Activated T-helper 2 cell treated with anti-CD3 and anti-CD28 coated beads, Interferon-gamma antibody, Interleukin-2, Interleukin-4, amounts not matched to agents 10 μg/mL and 5 μg/mL and 100 μg/mL, durations not matched to agents 14 hours and 24 hours and 36 hours (primary cell): ENCODE measurements around the gene WDR70. TPM values are rescaled to one million over a fixed set of nuclear protein-coding genes. Genes with fewer than 3 reads are reported as not detected.

Source experiments
- DNase-seq: peaks from one replicate; pipeline ENCODE4 v3.0.0; 2021; ENCODE audit warnings: low spot score
- H3K27ac Mint-ChIP-seq: one replicate; pipeline ENCODE4 v1.8.0; 2021; ENCODE audit warnings: mixed read lengths
- H3K27me3 Mint-ChIP-seq: one replicate; pipeline ENCODE4 v1.8.0; 2021; ENCODE audit warnings: low read depth, mixed read lengths
- H3K36me3 Mint-ChIP-seq: one replicate; pipeline ENCODE4 v1.8.0; 2021; ENCODE audit warnings: low read depth, mixed read lengths
- H3K4me1 Mint-ChIP-seq: one replicate; pipeline ENCODE4 v1.8.0; 2021; ENCODE audit warnings: low read depth, mixed read lengths
- H3K4me3 Mint-ChIP-seq: one replicate; pipeline ENCODE4 v1.8.0; 2021; ENCODE audit warnings: low read depth, mild to moderate bottlenecking, moderate library complexity, mixed read lengths
- H3K9me3 Mint-ChIP-seq: one replicate; pipeline ENCODE4 v1.8.0; 2021; ENCODE audit warnings: mixed read lengths
- intact Hi-C: fragments of 100-400 bp; cut with micrococcal nuclease; formaldehyde crosslinking; loops from one replicate; pipeline ENCODE4 v1.15.1; 2023
- total RNA-seq: library from RNA; stranded (reverse); gene quantifications from 2 replicates; pipeline ENCODE4 v1.2.3, GENCODE V29; 2022

The WDR70 gene
- total RNA-seq, 1 donor from 2014 or later: 37.9 TPM

GRCh38 chr5:37549411-37549810, 170.3 kb downstream of the WDR70 start:
- H3K4me1 Mint-ChIP-seq: peaks cover 8% of the 10 kb centered on the region
- H3K36me3 Mint-ChIP-seq: no peaks in the 10 kb centered on the region
- H3K4me3 Mint-ChIP-seq: no peak overlapping the region
- intact Hi-C loops: no loop called here
- no peak overlapping the region for H3K27ac Mint-ChIP-seq
- no peak for DNase-seq
- H3K9me3 Mint-ChIP-seq: no peaks in the 10 kb centered on the region
- no peaks in the 10 kb centered on the region for H3K27me3 Mint-ChIP-seq

GRCh38 chr5:37552161-37552560, 173.0 kb downstream of the WDR70 start:
- no peaks in the 10 kb centered on the region for H3K36me3 Mint-ChIP-seq
- H3K27ac Mint-ChIP-seq: no peak overlapping the region
- H3K9me3 Mint-ChIP-seq: no peaks in the 10 kb centered on the region
- H3K4me3 Mint-ChIP-seq: no peak overlapping the region
- intact Hi-C loops: loop anchor here (5.0 kb wide), 1 partner anchor 140 kb away; no protein-coding TSS in a partner anchor
- H3K27me3 Mint-ChIP-seq: no peaks in the 10 kb centered on the region
- no peak for DNase-seq
- H3K4me1 Mint-ChIP-seq: peaks cover 8% of the 10 kb centered on the region

- Mint-ChIP-seq H3K4me3 (no peak overlapping the region), H3K36me3 (no peaks in the 10 kb centered on the region), H3K27ac (no peak overlapping the region), H3K27me3 (no peaks in the 10 kb centered on the region), H3K9me3 (no peaks in the 10 kb centered on the region), H3K4me1 (peaks cover 8% of the 10 kb centered on the region)
- intact Hi-C loops: loop anchor here (5.0 kb wide), 1 partner anchor 141 kb away; no protein-coding TSS in a partner anchor
- no peak for DNase-seq
Observed at GRCh38 chr5:37552770-37553719, 173.9 kb downstream of the WDR70 start.

- Mint-ChIP-seq H3K9me3 (no peaks in the 10 kb centered on the region), H3K4me3 (no peak overlapping the region)
- intact Hi-C loops: loop anchor here (5.0 kb wide), 1 partner anchor 142 kb away; no protein-coding TSS in a partner anchor
Observed at GRCh38 chr5:37553720-37554404, 174.7 kb downstream of the WDR70 start.

GRCh38 chr5:37554405-37554739, 175.3 kb downstream of the WDR70 start:
- no peaks in the 10 kb centered on the region for H3K9me3 Mint-ChIP-seq
- H3K27me3 Mint-ChIP-seq: no peaks in the 10 kb centered on the region
- DNase-seq: no peak
- H3K36me3 Mint-ChIP-seq: no peaks in the 10 kb centered on the region
- peaks cover 8% of the 10 kb centered on the region for H3K4me1 Mint-ChIP-seq
- no peak overlapping the region for H3K4me3 Mint-ChIP-seq
- H3K27ac Mint-ChIP-seq: no peak overlapping the region
- intact Hi-C loops: loop anchor here (5.0 kb wide), 1 partner anchor 142 kb away; no protein-coding TSS in a partner anchor

More at GRCh38 chr5:37553720-37554404, 174.7 kb downstream of the WDR70 start:
- Mint-ChIP-seq H3K27ac (no peak overlapping the region), H3K36me3 (no peaks in the 10 kb centered on the region), H3K27me3 (no peaks in the 10 kb centered on the region), H3K4me1 (peaks cover 8% of the 10 kb centered on the region)
- no peak for DNase-seq

- no peak overlapping the region for H3K27ac Mint-ChIP-seq
- H3K4me3 Mint-ChIP-seq: no peak overlapping the region
- H3K4me1 Mint-ChIP-seq: peaks cover 8% of the 10 kb centered on the region
- H3K36me3 Mint-ChIP-seq: no peaks in the 10 kb centered on the region
- no peak for DNase-seq
- H3K27me3 Mint-ChIP-seq: no peaks in the 10 kb centered on the region
- intact Hi-C loops: loop anchor here (5.0 kb wide), 1 partner anchor 143 kb away; no protein-coding TSS in a partner anchor
- H3K9me3 Mint-ChIP-seq: no peaks in the 10 kb centered on the region
Observed at GRCh38 chr5:37554938-37555337, 175.8 kb downstream of the WDR70 start.

- no peak for DNase-seq
- Mint-ChIP-seq H3K36me3 (no peaks in the 10 kb centered on the region), H3K4me3 (no peak overlapping the region), H3K9me3 (no peaks in the 10 kb centered on the region), H3K27me3 (no peaks in the 10 kb centered on the region), H3K27ac (no peak overlapping the region), H3K4me1 (peaks cover 2% of the 10 kb centered on the region)
- intact Hi-C loops: no loop called here
Observed at GRCh38 chr5:37557734-37558293, 178.7 kb downstream of the WDR70 start.

- intact Hi-C loops: no loop called here
- H3K27ac Mint-ChIP-seq: no peak overlapping the region
- no peaks in the 10 kb centered on the region for H3K9me3 Mint-ChIP-seq
- no peak overlapping the region for H3K4me3 Mint-ChIP-seq
- no peaks in the 10 kb centered on the region for H3K27me3 Mint-ChIP-seq
- no peak for DNase-seq
- H3K36me3 Mint-ChIP-seq: no peaks in the 10 kb centered on the region
- H3K4me1 Mint-ChIP-seq: no peaks in the 10 kb centered on the region
Observed at GRCh38 chr5:37565062-37565670, 186.0 kb downstream of the WDR70 start.

- intact Hi-C loops: no loop called here
- no peak overlapping the region for H3K4me3 Mint-ChIP-seq
- no peak for DNase-seq
- H3K27ac Mint-ChIP-seq: no peak overlapping the region
- no peaks in the 10 kb centered on the region for H3K36me3 Mint-ChIP-seq
- no peaks in the 10 kb centered on the region for H3K4me1 Mint-ChIP-seq
- H3K9me3 Mint-ChIP-seq: no peaks in the 10 kb centered on the region
- H3K27me3 Mint-ChIP-seq: no peaks in the 10 kb centered on the region
Observed at GRCh38 chr5:37567566-37567965, 188.4 kb downstream of the WDR70 start.

- Mint-ChIP-seq H3K27ac (no peak overlapping the region), H3K4me3 (no peak overlapping the region), H3K36me3 (no peaks in the 10 kb centered on the region), H3K27me3 (no peaks in the 10 kb centered on the region), H3K4me1 (no peaks in the 10 kb centered on the region), H3K9me3 (no peaks in the 10 kb centered on the region)
- DNase-seq: no peak
- intact Hi-C loops: no loop called here
Observed at GRCh38 chr5:37568018-37568753, 189.1 kb downstream of the WDR70 start.

- no peak for DNase-seq
- Mint-ChIP-seq H3K4me3 (no peak overlapping the region), H3K27ac (no peak overlapping the region), H3K27me3 (no peaks in the 10 kb centered on the region), H3K4me1 (no peaks in the 10 kb centered on the region), H3K9me3 (no peaks in the 10 kb centered on the region), H3K36me3 (no peaks in the 10 kb centered on the region)
- intact Hi-C loops: no loop called here
Observed at GRCh38 chr5:37568893-37569292, 189.8 kb downstream of the WDR70 start.

- no peaks in the 10 kb centered on the region for H3K27me3 Mint-ChIP-seq
- H3K36me3 Mint-ChIP-seq: no peaks in the 10 kb centered on the region
- DNase-seq: no peak
- H3K4me1 Mint-ChIP-seq: no peaks in the 10 kb centered on the region
- no peaks in the 10 kb centered on the region for H3K9me3 Mint-ChIP-seq
- H3K4me3 Mint-ChIP-seq: no peak overlapping the region
- H3K27ac Mint-ChIP-seq: no peak overlapping the region
- intact Hi-C loops: no loop called here
Observed at GRCh38 chr5:37569466-37569865, 190.3 kb downstream of the WDR70 start.
